ENCODE measurements around the gene DIS3L.
"Not testable (repeated sequence)": the region's sequence is repeated elsewhere in the genome, so short reads cannot be mapped to it uniquely, and the experiment has no call there.

DIS3L gene

GRCh38 chr15:66312144-66312543 lies 18.8 kb downstream of the DIS3L start:
- no peak for DNase-seq

GRCh38 chr15:66323312-66323928 lies 30.1 kb downstream of the DIS3L start:
- no peak for DNase-seq

DNA sequence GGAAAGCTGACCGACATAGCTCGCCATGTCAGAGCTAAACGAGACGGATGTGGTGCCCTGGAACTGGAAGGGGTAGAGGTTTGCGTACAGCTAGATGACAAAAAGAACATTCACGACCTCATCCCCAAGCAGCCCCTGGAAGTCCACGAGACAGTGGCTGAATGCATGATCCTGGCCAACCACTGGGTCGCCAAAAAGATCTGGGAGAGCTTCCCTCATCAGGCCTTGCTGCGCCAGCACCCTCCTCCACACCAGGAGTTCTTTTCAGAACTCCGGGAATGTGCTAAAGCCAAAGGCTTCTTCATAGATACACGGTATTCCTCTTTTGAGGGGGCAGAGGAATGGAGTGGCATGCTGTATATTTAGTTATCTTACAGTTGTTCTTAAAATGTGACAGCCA lies 32.7 kb downstream of the DIS3L start:
- no peak for DNase-seq

GRCh38 chr15:66327736-66328135 lies 34.4 kb downstream of the DIS3L start:
- DNase-seq: no peak

- DNase-seq: no peak
Observed at GRCh38 chr15:66328771-66329170, 35.4 kb downstream of the DIS3L start.

DNA sequence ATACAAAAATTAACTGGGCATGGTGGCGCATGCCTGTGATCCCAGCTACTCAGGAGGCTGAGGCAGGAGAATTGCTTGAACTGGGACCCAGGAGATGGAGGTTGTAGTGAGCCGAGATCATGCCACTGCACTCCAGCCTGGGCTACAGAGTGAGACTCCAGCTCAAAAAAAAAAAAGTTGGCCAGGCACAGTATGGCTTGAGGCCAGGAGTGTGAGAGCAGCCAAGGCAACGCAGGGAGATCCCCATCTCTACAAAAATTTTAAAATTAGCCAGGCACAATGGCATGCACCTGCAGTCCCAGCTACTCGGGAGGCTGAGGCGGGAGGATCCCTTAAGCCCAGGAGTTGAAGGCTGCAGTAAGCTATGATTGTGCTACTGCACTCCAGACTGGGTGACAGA lies 55.2 kb downstream of the DIS3L start:
- DNase-seq: not testable (repeated sequence)

GRCh38 chr15:66356077-66356358 lies 62.6 kb downstream of the DIS3L start:
- DNase-seq: no peak

- DNase-seq: peak; percentile 90
Observed at GRCh38 chr15:66356359-66357236, 63.2 kb downstream of the DIS3L start, which contains the start of gene TIPIN. Gene TIPIN (minus strand): TSS chr15:66356685. CDS start chr15:66352947, 3,738 bp downstream.

DNA sequence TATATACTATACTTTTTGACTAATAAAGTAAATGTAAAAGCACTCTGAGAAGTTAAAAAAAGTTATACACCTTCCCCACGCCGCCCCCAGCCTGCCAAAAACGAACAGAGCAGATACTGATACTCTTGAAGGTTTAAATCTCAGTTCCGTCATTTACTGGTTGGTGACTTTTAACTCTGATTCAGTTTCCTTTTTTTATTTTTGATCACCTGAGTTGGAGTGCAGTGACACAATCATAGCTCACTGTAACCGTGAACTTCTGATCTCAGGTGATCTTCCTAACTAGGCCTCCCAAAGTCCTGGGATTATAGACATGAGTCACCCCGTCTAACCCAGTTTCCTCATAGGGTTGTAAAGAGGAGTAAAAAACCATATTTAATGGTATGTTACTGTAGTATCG lies 66.4 kb downstream of the DIS3L start:
- no peak for DNase-seq

DNA sequence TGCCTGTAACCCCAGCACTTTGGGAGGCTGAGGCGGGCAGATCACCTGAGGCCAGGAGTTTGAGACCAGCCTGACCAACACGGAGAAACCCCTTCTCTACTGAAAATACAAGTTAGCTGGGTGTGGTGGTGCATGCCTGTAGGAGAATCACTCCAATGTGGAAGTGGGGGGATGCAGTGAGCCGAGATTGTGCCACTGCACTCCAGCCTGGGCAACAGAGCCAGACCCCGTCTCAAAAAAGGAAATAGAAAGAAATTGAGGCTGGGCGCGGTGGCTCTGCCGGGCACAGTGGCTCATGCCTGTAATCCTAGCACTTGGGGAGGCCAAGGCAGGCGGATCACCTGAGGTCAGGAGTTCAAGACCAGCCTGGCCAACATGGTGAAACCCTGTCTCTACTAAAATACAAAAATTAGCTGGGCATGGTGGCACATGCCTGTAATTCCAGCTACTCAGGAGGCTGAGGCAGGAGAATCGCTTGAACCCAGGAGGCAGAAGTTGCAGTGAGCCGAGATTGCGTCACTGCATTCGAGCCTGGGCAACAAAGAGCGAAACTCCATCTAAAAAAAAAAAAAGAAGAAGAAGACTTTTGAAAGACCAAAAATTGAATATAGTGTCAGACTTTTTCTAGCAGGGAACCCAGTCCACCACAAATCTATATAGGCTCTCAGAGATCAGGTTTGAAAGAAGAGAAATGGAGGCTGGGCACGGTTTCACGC lies 68.5 kb downstream of the DIS3L start:
- not testable (repeated sequence) for DNase-seq

DNA sequence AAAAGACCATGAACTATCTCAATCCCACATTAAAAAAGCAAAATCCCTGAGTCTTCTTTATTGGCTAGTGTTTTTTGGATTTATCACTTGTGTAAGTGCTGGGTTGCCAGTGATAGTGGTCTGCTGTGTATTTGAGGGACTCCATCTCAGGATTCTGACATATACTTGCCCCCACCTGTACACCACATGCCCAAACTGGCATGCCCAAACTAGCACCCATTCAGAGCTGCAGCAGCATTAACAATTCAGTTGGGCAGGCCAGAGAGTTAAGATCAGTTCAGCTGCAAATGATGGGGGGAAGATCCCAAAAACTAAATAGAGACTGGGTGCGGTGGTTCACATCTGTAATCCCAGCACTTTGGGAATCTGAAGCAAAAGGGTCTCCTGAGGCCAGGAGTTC lies 69.4 kb downstream of the DIS3L start:
- no peak for DNase-seq

- no peak for DNase-seq
Observed at GRCh38 chr15:66364944-66365528, 71.7 kb downstream of the DIS3L start.

- peak; percentile 9 for DNase-seq
Observed at GRCh38 chr15:66369773-66370651, 76.6 kb downstream of the DIS3L start.

GRCh38 chr15:66374179-66374578 lies 80.8 kb downstream of the DIS3L start:
- DNase-seq: no peak

GRCh38 chr15:66378814-66379430 lies 85.6 kb downstream of the DIS3L start:
- DNase-seq: no peak

- DNase-seq: not testable (repeated sequence)
Observed at GRCh38 chr15:66381376-66381775, 88.0 kb downstream of the DIS3L start.

Measured in NCI-H1092 treated with DMSO at 0.1 percent for 48 hours (cell line).